HG02763 (cell line): ENCODE measurements around the gene TGM4.

Experiments
- ATAC-seq: cut with Tn5 transposase; IDR thresholded peaks from one replicate; pipeline ENCODE4 v1.9.1; 2021; ENCODE audit warnings: mild to moderate bottlenecking, moderate library complexity; ENCODE audit not compliant: unreplicated experiment

The TGM4 gene

DNA sequence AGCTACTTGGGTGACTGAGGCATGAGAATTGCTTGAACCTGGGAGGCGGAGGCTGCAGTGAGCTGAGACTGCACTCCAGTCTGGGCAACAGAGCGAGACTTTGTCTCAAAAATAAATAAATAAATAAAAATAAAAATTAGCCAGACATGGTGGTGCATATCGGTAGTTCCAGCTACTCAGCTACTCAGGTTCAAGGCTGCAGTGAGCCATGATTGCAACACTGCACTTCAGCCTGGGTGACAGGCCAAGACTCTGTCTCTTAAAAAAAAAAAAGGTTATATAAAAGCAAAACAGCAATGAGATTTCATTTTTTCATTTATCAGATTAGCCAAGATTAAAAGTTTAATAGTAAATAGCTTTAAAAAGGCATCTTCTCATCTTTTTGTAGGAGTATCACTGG lies 2.9 kb downstream of the TGM4 start:
- ATAC-seq, result no peak

DNA sequence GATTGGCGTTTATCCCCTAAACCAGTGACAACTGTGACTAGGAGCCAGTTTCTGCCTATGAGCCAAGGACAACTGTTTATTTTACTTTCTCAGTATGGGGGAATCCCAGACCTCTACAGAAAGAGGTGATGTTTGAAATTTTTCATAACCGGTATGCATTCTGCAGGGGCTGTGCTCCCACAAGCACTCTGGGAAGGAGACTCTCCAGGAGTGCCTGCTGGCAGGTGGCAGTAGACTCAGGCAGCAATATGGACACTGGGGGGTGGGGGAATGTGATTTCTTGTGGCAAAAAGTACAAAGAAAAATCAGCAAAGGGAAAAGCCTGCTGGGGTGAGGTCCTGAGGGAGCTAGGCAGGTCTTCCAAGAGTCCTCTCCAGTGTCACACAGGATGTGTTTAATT lies 5.9 kb downstream of the TGM4 start:
- ATAC-seq, result no peak

DNA sequence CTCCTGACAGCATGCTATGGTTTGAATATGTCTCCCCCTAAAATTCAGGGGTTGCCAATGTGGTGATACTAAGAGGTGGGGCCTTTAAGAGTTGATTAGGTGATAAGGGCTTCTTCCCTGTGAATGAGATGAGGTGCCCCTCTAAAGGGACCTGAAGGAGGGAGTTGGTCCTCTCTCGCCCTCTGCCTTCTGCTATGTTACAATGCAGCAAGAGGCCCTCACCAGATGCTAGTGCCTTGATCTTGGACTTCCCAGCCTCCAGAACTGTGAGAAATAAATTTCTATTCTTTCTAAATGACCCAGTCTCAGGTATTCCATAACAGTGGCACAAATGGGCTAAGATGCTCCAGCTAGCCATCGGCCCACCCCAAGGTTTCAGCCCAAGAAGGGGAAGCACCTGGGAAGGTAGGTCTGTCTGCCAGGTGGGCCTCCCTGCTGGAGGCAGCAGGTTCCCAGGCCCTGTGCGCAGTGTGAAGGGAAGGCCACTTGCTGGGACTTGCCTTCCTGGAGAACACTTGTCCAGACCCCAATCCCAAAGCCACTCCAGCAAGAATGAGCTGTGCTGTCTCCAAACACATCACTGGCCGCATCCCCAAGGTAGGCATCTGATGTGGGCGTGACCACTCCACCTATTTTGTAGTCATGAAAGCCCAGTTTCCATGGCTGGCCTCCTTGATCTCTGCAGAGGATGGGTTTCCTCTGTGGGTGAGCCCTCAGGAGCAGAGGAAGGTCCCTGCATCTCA lies 9.0 kb downstream of the TGM4 start:
- no peak for ATAC-seq

DNA sequence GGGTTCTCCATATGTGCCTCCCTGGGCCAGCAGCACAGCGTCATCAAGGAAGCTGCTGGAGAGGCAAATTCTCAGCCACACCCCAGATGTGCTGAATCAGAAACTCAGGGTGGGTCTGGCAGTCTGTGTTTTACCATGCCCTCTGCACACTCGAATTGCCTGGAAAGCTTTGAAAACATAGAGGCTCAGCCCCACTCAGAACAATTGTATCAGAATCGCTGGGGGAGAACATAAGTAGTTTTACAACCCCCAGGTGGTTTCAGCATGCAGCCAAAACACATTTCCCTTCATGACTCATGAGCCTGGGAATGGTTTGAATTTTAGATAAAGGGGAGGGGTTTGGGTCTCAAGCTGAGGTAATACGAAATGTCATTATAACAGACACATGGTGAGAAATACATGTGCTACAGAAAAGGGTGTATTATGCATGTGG lies 9.6 kb downstream of the TGM4 start:
- no peak for ATAC-seq

DNA sequence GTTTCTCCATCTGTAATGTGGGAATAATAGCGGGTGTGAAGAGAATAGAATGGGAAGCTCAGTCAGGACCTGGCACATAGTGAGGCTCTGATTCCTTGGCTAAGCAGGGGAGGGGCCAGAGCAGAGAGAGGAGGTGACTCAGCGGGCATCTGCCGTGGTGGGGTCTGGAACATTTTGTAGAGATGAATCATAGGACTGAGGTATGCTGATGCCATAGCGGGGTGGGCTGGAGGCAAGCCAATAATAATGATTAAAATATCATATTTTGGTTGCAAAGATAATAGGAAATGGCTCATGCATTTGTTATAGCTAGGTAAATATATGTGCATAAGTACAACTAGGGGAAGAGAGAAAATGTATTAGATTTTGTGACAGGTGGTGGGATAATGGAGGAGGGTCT lies 11.2 kb downstream of the TGM4 start:
- no peak for ATAC-seq

DNA sequence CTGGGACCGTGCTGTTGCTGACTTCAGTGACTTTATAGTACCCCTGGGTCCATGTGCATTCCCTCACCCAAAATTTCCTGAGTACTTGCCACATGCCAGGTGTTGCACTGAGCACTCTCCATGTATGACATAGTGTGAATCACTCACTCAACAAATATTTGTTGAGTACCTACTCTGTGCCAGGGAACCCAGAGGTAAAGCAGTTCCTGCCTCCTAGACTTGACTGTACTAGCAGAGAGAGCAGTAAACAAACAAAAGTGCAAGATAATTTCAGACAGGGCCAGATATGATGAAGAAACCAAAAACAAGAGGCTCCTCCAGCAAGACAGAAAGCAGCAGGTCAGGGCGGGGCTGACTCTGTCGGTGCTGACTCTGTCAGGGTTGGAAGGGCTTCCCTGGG lies 12.2 kb downstream of the TGM4 start:
- no peak for ATAC-seq

DNA sequence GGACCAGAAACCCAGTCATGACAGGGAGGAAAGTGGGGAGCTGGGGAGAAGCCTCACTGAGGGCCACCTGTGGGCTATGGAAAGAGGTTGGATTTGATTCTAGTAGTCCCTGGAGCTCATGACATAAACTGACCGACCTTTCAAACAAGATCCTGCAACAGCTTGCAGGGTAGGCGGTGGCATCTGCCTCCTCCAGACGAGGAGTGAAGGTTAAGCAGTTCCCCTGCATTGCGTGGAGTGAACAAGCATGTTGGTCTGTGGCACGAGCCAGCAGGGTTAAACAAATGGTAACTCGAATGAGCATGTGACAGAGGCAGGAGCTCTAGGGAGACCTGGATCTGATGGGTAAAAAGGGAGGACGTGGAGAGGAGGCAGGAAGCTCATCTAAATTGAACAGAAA lies 12.7 kb downstream of the TGM4 start:
- ATAC-seq, result no peak

DNA sequence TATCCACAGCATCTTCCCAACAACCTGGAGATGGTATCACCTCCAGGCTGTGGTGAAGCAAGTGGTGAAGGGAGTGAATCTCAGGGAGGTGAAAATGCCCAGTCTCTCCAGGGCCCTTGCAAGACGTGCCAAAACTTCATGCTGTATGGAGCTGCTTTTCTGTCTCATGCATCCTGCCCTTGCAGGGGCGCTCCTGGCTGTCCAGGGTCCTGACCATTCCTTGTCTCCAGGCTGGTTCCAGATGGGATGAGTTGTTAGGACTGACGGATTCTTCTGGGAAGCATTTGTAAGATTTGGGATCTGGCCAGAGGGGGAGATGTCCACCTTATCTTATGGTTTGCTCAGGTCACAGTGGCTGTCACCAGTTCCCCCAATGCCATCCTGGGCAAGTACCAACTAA lies 15.8 kb downstream of the TGM4 start:
- no peak for ATAC-seq

DNA sequence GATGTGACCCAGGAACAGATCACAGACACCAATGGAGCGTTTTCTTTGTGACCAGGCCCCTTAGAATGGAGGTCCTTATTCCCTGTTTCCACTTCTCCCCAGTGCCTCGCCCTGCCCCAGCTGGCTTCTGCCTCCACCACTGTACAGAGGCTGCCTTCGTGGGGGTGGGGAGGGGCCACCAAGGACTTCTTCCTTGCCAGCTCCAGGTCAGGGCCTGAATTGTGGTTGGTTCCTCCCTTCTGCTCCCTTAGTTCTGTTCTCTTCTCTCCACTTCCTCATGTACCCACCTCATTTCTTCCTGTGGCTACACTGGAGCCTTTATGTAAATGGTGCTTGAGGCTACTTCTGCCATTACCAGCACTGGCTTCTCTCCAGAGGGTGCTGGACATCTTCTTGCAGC lies 16.4 kb downstream of the TGM4 start:
- ATAC-seq, result no peak

DNA sequence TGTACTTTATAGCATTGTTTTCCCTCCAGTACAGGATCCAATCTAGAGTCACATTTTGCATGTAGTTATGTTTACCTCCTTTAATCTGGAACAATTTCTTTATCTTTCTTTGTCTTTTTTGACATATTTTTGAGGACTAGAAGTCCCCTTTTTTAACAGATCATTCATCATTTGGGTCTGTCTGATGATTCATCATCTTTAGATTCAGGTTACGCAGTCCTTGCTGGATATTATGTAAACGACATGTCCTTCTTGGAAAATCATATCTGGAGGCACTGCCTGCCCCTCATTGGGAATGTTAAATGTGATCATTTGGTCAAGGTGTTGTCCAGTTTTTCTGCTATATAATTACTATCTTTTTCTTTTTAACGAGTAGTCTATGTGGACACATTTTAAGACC lies 18.3 kb downstream of the TGM4 start:
- no peak for ATAC-seq

DNA sequence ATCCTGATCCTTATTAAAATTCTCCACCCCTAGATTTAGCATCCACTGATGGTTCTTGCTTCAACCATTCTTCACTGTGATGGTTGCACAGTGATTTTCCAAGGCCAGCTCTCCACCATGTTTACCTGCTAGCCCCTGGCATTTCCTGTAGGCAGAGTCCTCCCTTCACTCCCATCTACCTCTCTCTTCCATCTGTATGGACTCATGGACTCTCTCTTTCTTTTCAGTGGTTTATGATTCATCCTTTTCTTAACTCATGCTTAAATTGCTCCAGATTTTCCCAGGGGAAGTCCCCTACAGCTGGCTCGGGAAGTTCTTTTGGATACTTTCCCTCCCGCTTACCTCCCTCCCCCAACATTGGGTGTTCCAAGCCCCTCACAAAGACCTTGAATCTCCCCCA lies 18.7 kb downstream of the TGM4 start:
- no peak for ATAC-seq

DNA sequence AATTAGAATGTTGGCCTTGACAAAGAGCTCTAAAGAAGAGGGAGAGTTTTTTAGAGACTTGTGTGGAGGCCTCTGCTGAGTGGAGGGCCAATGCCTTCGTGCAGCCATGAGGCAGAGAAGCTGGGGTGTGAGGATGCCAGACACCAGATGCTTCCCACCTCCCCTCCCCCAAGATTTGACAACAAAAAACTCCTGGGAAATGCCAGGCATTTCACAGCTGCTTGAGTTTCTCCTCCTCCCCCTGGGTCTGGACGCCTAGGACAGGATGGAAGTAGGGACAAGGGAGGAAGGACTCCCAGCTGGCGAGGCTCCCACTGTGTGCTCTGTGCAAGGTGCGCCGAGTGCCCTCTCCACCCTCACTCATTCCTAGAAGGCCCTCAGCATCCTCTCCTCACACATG lies 20.1 kb downstream of the TGM4 start:
- ATAC-seq, result no peak

DNA sequence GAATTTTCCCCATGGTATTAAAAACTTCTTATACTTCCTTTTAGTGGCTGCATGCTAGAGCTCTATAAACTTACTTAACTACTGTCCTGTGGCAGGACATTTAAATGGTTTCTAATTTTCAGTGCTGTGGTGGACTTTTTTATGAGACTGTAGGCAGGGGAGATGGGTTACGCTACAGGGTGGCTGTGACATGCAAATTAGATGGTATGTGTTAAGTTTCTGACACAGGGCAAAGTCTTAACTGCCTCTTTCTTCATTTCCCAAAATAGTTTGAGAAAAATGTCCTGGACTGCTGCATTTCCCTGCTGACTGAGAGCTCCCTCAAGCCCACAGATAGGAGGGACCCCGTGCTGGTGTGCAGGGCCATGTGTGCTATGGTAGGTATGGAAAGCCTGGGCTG lies 22.0 kb downstream of the TGM4 start:
- ATAC-seq, result no peak

DNA sequence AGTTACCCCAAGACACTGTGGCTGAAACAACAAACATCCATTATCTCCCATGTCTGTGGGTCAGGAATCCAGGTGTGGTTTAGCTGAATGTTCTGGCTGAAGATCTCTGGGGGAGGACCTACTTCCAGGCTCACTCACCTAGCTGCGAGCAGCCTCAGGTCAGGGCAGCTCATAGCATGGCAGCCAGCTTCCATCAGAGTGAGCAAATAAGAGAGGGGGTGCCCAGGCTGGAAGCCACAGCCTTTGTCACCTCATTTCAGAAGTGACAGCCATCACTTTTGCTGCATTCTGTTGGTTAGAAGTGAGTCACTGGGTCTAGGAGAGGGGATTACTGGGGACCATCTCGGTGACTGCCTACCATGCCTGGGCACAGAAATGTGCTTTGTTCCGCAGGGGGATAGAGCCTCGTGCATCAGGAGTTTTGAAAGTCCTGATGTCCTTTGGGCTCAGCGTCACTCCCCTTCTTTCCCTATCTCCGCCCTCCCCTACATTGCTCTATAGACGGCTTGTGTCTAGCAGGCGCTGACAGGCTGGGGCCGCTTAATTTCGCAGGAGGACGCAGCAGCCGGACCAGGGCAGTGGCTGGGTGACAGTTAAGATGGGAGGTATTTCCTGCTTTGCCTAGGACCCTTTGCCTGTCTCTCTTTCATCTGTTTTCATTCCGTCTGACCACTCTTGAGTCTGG lies 25.4 kb downstream of the TGM4 start:
- ATAC-seq, result no peak

DNA sequence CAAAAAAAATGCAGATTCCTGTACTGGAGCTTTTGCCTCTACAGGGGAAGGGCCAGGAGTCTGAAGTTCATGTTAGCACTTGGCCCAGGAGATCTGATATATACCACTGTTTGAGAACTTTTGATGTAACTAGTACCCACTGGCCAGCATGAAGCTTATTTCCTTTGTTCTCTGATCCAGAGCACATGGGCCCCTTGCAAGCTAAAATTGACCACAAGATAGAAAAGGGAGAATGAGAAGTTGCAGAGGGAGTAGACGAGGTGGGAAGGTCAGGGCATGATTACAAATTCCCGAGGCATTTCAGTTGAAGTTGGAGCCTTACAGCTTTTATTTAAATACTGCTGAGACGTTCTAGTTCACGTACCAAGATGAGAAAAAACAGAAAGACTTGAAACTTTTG lies 28.2 kb downstream of the TGM4 start:
- no peak for ATAC-seq

DNA sequence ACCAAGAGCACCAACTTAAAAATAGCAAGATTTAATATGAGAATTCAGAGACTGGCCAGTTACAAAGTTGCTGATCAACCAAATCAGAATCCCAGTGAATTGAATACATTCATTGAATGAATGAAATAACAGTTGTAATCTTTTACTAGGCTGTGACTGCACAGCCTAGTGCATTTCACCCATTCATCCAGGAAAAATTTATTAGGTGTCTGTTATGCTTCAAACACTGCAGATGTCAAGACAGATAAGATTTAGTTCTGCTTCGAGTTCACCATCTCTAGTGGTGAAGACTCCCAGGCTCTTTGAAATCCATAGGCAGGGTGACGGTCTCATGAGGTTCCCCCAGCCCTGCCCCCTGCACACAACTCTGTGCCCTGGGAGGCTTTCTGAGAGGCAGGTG lies 28.9 kb downstream of the TGM4 start:
- no peak for ATAC-seq

DNA sequence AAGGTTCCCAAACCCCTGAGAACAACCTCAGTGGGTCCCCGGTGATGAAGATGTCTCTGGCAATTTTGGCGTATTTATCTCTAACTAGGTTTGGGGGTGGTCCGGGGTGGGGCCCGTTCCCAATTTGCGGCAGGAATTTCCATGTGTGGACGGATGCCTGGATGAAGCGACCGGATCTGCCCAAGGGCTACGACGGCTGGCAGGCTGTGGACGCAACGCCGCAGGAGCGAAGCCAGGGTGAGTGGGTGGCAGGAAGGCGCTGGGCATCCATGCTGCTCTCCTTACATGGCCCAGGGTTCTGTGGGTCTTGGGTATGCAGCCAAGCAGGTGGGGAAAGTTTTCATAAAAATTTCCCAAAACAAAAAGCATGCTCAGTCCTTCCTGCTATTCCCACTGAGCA lies 29.3 kb downstream of the TGM4 start:
- ATAC-seq, result no peak

DNA sequence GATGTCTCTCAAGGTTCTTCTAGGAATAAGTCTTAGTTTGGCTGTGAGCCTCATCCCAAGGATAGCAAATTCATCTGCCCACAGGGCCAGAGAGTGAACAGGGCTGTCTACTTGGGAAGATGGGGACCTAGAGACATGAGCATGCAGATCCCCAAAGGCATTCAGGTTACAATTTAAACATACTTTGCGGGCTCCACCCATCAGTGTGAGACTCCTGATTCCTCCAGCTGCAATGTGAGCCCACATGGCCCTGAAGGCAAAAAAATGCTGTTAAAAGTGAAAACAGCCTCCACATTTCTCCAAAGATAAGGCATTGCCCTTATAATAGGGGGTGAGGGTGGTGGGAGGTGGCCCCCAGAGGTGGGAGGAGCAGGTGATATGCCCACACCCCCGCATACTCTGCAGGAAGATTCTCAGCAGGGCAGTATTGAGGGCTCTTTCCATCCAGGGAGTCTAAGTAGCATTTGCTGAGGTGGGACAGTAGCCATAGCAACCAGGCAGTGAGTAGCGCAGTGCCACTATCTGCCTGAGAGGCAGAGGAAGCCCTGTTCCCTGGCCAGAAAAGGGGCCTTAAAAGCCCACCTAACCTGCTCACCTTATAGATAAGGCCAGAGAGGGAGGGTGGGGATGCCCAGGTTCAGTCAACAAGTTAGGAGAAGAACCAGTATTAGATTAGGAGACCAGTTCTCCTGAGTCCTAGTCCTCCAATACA lies 31.2 kb downstream of the TGM4 start:
- ATAC-seq, result no peak

DNA sequence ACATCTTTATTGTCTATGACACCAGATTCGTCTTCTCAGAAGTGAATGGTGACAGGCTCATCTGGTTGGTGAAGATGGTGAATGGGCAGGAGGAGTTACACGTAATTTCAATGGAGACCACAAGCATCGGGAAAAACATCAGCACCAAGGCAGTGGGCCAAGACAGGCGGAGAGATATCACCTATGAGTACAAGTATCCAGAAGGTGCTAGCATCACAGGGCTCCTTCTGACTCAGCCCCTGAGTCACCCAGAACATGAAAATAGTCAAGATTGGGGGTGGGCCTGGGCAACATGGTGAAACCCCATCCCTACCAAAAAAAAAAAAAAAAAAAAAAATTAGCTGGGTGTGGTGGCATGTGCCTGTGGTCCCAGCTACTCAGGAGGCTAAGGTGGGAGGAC lies 32.6 kb downstream of the TGM4 start:
- ATAC-seq, result no peak

DNA sequence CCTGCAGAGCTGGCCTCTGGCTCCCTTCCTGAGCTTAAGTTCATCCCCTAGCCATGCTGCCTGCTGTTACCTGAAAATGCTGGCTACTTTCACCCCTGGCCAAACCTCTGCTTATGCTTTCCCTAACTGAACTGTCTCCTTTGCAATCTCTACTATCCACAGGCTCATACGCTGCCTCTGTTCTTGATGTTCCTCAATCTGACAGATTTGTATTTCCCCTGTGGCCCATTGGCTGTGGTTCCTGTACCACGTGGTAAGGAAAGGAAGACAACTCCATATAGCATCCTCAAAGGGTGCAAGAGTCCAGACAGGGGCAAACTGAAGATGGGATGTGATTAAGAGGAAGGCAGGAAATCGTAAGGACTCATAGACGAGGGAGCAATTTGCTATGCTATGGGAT lies 33.2 kb downstream of the TGM4 start:
- no peak for ATAC-seq

DNA sequence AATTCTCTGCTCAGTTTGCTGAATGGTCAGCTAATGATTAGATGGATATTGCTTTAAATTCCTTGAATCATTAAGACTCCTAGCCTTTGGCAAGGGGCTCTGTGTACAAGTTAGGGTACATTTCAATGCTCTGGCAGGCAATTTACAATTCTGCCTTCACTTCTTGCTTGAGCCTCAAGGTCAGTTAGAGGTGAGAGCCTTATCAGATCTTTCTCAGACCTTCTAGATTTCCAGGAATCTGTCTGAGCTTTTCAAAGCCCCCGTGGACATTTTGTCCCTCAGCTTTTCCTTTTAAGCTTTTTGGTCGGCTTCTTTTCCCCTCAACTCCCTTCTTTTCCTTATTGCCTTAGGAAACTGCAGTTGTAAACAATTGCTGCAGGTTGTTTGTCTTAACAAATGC lies 34.7 kb downstream of the TGM4 start:
- no peak for ATAC-seq

DNA sequence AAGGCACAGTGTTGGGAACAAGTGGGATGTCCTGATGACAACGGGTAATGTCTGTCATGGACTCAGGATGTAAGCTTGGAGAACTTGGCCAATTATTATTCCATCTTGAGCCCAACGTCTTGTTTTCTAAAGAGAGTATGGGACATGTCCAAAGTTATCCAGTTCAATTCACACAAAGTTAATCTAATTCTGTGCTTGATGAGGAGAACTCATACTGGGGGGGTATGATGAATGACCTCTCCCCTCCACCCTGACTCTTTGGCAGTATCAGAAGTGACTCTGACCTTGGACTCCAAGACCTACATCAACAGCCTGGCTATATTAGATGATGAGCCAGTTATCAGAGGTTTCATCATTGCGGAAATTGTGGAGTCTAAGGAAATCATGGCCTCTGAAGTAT lies 36.3 kb downstream of the TGM4 start:
- ATAC-seq, result no peak
